HG03175 (cell line): ENCODE measurements around the gene ACAN.

Source experiments
- ATAC-seq: cut with Tn5 transposase; IDR thresholded peaks from one replicate; pipeline ENCODE4 v1.9.1; 2021; ENCODE audit warnings: mild to moderate bottlenecking, moderate library complexity; ENCODE audit not compliant: unreplicated experiment

Gene ACAN

GRCh38 chr15:88800738-88801137 lies 2.5 kb upstream of the ACAN start:
- no peak for ATAC-seq

GRCh38 chr15:88802250-88802990 lies 816 bp upstream of the ACAN start:
- no peak for ATAC-seq

- no peak for ATAC-seq
Observed at GRCh38 chr15:88802991-88803240, 320 bp upstream of the ACAN start.

DNA sequence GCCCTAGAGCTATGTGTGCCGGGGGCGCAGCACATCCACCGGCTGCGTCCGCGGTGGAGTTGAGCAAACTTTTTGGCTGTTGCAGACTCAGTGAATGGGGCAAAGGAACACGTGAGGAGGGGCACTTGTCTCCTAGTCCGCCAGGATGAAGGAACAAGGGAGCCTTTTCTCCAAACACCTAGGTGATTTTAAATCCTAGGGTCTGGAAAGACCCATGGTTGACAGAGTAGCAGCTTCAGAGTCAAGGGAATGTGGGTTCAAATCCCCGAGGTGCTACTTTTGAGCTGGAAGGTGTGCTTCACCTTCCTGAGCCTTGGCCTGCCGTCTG lies 648 bp downstream of the ACAN start:
- no peak for ATAC-seq

- no peak for ATAC-seq
Observed at GRCh38 chr15:88804257-88804656, 1.0 kb downstream of the ACAN start.

DNA sequence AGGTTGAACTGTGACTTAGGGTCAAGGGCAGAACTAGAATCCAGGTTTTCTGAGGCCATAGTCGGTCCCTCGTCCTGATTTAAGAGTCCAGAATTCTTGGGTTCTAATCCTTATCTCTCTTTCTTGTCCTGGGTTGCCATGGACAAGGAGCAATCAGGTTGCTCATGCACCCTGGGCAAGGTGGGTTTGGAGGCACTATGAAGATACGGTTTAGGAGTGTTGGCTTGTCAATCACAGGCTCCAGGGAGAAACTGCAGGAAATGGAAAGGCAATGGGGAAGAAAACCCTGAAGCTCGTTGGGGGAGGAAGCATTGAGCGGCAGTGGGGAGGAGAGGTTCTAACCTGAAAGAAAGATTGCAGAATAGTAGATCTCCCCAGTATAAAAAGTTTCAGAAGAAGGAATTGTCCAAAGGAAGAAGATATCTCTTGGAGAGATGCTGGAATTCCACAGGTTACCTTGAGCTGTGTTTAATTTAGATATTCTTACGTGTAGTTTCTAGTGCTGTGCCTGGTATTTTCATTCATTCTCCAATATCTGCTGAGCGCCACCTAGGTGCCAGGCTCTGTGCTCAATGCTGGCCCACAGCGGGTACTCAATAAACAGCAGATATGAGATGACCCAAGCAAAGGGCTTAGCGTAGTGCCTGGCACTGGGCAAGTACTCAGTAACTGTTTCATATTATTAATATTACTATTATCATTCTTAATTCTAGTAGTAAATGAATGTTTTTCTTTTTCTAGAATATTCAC lies 2.0 kb downstream of the ACAN start:
- no peak for ATAC-seq

- no peak for ATAC-seq
Observed at GRCh38 chr15:88810446-88810845, 7.2 kb downstream of the ACAN start.

DNA sequence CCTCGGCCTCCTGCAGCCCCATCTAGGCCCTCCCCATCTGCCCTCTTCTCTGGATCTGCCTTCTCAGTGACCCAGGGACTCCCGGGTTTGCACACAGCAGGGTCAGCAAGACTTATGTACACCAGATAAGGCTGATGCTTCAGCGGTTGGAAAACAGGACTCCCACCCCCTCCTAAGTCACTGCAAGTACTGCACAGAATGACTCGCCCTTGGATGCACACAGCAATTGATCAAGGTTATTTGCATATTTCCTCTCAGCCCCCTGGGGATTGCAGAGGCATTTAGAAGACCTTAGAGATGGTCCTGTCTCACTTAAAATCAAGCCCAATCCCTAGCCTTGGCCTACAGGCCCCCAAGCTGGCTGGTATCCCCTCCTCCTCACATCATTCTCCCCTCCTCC lies 8.9 kb downstream of the ACAN start:
- no peak for ATAC-seq

DNA sequence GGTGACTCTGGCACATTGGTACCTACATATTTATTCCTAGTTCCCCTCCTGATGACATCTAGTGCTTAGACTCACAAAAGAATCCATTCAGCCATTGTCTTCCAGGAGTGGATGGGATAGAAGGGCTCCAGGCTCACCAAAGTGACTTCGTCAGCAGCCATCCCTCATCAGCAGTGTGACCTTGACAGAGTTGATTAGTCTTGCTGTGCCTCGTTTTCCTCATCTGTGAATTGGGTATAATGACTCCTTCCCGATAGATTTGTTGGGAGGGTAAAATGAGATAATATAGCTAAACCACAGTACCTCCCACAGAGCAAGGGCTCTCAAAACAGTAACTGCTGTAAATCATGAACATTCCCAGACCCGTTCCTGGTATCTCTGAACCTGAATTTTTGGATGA lies 10.7 kb downstream of the ACAN start:
- ATAC-seq, result no peak

DNA sequence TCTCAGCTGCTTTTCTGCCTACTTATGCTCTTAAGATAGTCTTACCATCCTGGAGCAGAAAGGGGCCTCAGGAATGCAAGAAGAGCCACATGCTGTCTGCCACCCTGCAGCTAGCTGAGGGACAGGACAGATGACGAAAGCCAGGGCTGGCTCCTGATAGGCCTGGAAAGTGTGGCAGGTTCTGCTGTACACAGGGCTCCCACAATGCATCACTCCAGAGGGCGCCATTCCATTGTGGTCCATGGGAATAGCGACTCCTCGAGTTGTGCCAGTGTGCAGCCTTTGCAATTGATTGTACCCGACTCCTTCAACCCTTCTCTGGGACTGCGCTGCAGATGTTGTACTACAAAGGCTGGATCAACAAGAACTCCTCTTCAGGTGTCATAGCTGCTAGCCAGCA lies 11.2 kb downstream of the ACAN start:
- no peak for ATAC-seq

GRCh38 chr15:88818920-88819319 lies 15.7 kb downstream of the ACAN start:
- ATAC-seq, result no peak

DNA sequence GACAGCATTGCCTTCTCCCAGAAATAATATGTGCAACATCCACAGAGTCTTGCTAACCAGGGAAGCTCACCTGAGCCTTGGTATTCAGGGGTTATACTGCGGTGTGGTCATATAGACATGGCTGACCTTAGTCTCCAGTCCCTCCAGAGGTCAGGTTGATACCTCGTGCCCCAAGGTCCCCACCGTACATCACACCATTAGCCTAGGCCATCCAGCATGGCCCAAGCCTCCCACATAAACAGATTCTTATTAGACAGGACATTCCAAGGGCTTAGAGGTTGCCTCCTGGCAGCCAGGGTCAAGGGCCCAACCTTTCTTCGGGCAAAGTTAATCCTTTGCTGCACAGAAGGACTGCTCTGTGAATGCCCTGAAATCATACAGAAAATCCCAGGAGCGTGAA lies 18.8 kb downstream of the ACAN start:
- no peak for ATAC-seq

DNA sequence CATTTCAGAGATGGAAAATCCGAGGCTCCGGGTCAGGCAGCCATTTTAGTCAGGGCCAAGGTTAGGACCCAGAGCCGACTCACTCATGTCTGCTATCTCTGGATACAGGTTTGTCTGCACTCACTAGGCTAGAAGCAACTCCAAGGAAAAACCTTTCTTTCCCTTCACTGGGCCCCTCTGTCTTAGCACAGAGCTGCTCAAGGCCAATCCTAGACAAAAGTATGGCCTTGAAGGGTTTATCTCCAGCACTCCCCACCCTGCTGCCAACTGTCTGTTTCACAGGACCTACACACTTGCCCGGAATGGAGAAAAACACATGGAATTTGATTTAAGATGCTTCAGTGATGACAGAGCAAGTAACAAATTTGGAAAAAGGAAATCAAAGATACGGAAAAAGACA lies 25.6 kb downstream of the ACAN start:
- no peak for ATAC-seq

- no peak for ATAC-seq
Observed at GRCh38 chr15:88830016-88830415, 26.8 kb downstream of the ACAN start.

- no peak for ATAC-seq
Observed at GRCh38 chr15:88832820-88833730, 29.8 kb downstream of the ACAN start.

DNA sequence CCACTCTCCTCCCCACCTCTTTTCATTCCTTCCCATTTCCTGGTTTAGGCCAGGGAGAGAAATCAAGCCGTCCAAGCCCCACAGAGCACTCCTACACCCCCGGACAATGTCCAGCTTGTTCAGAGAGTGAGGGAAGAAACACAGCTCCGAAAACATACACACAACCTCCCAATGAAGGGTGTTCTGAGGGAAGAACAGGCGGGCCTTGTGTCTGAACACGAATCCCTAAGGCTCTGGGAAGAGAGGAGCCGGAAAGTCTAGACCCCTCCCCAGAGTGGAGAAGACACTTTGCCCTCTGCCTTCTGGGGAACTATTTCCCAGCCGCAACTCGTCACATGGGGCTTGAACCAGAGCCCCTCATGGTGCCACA lies 30.5 kb downstream of the ACAN start:
- no peak for ATAC-seq

- no peak for ATAC-seq
Observed at GRCh38 chr15:88834211-88834812, 31.1 kb downstream of the ACAN start.

- ATAC-seq, result no peak
Observed at GRCh38 chr15:88835119-88835518, 31.9 kb downstream of the ACAN start.

- ATAC-seq, result no peak
Observed at GRCh38 chr15:88835646-88836045, 32.4 kb downstream of the ACAN start.

DNA sequence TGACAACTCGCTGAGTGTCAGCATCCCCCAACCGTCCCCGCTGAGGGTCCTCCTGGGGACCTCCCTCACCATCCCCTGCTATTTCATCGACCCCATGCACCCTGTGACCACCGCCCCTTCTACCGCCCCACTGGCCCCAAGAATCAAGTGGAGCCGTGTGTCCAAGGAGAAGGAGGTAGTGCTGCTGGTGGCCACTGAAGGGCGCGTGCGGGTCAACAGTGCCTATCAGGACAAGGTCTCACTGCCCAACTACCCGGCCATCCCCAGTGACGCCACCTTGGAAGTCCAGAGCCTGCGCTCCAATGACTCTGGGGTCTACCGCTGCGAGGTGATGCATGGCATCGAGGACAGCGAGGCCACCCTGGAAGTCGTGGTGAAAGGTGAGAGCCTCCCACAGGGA lies 35.4 kb downstream of the ACAN start:
- ATAC-seq, result no peak

DNA sequence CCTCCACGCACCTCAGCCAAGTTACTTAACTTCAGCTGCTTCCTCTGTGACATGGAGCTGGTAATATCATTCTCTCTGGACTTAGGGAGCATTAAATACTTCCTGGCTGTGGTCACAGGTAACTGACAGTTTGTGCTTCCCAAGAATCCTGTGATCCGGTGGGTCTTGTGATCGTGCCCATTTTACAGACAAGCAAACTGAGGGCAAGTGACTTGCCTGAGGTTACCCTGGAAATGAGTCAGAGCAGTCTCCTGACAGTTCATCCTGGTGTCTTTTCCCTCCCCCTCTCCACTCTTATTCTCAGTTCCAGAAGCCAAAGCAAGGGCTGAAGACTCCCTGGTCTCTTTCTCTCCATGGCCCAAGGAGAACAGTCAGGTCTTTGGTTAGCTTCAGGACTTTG lies 35.9 kb downstream of the ACAN start:
- no peak for ATAC-seq

DNA sequence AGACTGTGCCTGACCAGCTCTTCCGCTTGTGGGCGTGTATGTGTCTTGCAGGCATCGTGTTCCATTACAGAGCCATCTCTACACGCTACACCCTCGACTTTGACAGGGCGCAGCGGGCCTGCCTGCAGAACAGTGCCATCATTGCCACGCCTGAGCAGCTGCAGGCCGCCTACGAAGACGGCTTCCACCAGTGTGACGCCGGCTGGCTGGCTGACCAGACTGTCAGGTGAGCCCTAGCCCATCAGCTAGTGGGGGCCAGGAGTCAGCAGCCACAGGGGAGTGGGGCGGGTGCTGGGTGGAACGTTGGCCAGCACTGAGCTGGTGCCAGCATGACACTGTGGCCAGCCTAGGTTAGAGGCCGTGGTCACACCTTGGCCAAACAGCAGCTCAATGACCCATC lies 36.7 kb downstream of the ACAN start:
- ATAC-seq, result no peak
